ENCODE measurements around the gene SF1.

- TF ChIP-seq EZH2 (IDR thresholded peaks at IDR 0.05; ENCODE audit: insufficient read depth, poor library complexity, severe bottlenecking) (peak; percentile 54), EZH2phosphoT487 (IDR thresholded peaks at IDR 0.05; ENCODE audit: insufficient read depth, low read depth) (no peak)
Measured at GRCh38 chr11:64742087-64742888, 36.1 kb downstream of the SF1 start.
